Measurements from ENCODE around the gene DNAJC1. TPM values are rescaled to one million over a fixed set of nuclear protein-coding genes. Genes with fewer than 3 reads are reported as not detected.
"Not testable (repeated sequence)": the region's sequence is repeated elsewhere in the genome, so short reads cannot be mapped to it uniquely, and the experiment has no call there.

Gene DNAJC1
- total RNA-seq, 1 donor from 2014 or later = 74.7 TPM

DNA sequence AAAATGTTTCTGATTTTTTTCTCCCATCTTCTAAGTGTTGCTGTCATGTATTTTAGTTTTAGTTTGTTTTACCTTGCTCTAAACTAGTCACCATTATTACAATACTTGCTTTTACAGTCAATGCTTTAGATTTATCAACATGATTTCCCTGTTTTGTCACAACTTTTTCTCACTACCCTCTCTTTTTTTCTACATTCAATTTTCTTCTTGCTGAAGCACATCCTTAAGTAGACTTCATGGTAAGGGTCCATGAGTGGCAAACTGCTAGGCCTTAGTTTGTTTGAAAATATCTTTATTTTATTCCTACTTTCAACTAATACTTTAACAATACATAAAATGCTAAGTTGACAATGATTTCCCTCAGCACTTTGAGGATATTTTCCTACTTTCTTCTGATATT is 173.5 kb downstream of the DNAJC1 start:
- no peak for DNase-seq (ENCODE audit: low read depth)

GRCh38 chr10:21827308-21827707 is 176.2 kb downstream of the DNAJC1 start:
- DNase-seq (ENCODE audit: low read depth) = no peak

- no peak for DNase-seq (ENCODE audit: low read depth)
Measured at GRCh38 chr10:21826725-21827124, 176.8 kb downstream of the DNAJC1 start.

GRCh38 chr10:21825345-21825744 is 178.2 kb downstream of the DNAJC1 start:
- DNase-seq (ENCODE audit: low read depth) = no peak

- no peak for DNase-seq (ENCODE audit: low read depth)
Measured at GRCh38 chr10:21824409-21824808, 179.1 kb downstream of the DNAJC1 start.

DNA sequence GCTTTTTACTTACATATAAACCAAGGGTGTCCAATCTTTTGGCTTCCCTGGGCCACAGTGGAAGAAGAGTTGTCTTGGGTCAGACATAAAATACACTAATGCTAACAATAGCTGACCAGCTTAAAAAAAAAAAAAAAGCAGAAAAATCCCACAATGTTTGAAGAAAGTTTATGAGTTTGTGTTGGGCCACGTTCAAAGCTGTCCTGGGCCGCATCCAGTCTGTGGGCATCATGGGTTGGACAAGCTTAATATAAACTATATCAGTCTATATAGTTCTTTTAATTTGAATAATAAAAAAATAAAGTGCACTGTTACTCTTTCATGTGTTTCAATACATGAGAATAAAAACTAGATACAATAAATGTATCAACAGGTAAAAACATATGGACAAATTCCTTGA is 179.9 kb downstream of the DNAJC1 start:
- DNase-seq (ENCODE audit: low read depth) = no peak

- not testable (repeated sequence) for DNase-seq (ENCODE audit: low read depth)
Measured at GRCh38 chr10:21822273-21822672, 181.3 kb downstream of the DNAJC1 start.

GRCh38 chr10:21820952-21821351 is 182.6 kb downstream of the DNAJC1 start:
- DNase-seq (ENCODE audit: low read depth) = no peak

GRCh38 chr10:21818416-21818815 is 185.1 kb downstream of the DNAJC1 start:
- DNase-seq (ENCODE audit: low read depth) = not testable (repeated sequence)

DNA sequence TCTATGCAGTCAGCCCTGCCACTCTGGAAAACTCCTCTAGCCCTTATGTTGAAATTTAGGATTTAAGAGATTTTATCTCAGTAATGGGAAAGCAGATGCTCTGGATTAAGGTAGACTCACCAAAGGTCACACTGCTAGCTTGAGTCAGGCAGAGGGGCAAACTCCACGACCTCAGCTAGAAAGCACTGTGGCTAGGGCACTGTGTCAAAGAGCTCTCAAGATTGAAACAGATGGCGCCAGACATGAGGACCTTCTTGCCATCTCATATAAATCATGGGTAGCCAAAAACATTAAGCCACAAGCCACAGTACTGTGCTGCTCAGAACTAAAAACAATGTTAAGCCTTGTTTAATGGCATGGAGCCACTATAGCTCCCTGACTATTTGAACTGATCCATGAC is 188.7 kb downstream of the DNAJC1 start:
- no peak for DNase-seq (ENCODE audit: low read depth)

GRCh38 chr10:21813946-21814345 is 189.6 kb downstream of the DNAJC1 start:
- DNase-seq (ENCODE audit: low read depth) = no peak

- DNase-seq (ENCODE audit: low read depth) = no peak
Measured at GRCh38 chr10:21811245-21811585, 192.3 kb downstream of the DNAJC1 start.

DNA sequence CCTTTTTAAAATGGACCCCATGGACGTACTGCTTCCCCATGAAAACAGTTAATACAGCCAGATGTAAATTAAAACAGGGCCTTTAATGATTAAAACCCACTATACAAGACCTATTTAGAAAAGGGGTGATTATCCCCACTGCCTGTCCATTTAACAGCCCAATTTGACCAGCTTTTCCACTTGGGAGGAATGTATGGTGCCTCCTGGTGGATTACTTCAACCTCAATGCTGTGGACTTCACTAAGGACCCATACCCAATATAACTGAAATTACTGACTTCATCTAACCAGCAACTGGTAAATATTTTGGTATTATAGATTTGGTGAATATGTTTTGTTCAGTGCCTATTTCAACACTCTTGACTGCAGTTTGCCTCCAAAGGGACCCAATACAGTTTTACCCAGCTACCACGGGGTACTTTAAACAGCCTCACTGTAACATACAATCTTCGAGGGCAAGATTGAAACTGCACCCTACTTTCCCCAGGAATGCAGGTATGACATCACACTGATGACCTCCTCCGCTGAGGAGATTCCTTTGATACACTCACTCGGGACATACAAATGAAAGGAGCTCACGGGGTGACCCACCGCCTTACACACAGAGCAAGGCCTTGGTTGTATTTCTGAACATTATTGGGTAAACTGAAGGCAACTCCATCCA is 192.8 kb downstream of the DNAJC1 start:
- DNase-seq (ENCODE audit: low read depth) = no peak

GRCh38 chr10:21808550-21808949 is 195.0 kb downstream of the DNAJC1 start:
- DNase-seq (ENCODE audit: low read depth) = no peak

GRCh38 chr10:21807180-21807579 is 196.3 kb downstream of the DNAJC1 start:
- DNase-seq (ENCODE audit: low read depth) = no peak

DNA sequence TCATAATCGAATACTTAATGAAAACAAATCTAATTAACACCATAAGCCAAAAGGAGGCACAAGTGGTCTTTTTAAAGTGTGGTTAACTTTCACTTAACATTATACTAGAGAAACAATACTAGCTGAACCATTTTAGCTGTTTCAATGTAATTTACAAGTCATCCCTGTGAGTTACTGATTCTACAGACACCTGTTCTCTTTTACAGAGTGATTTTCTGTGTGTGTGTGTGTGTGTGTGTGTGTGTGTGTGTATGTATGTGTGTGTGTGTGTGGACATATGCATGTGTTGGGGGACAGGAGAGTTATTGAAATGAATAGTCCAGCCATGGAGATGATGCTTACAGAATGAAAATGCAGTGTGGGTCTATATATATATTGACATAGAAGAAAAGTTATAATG is 200.2 kb downstream of the DNAJC1 start:
- DNase-seq (ENCODE audit: low read depth) = no peak

DNA sequence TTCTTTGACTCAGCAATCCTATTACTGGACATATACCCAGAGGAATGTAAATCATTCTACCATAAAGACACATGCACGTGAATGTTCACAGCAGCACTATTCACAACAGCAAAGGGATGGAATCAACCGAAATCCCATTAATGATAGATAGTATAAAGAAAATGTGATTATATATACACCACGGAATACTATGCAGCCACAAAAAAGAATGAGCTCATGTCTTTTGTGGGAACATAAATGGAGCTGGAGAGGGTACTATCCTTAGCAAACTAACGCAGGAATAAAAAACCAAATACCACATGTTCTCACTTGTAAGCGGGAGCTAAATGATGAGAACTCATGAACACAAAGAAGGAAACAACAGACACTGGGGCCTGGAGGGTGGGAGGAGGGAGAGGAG is 201.9 kb downstream of the DNAJC1 start:
- no peak for DNase-seq (ENCODE audit: low read depth)

DNA sequence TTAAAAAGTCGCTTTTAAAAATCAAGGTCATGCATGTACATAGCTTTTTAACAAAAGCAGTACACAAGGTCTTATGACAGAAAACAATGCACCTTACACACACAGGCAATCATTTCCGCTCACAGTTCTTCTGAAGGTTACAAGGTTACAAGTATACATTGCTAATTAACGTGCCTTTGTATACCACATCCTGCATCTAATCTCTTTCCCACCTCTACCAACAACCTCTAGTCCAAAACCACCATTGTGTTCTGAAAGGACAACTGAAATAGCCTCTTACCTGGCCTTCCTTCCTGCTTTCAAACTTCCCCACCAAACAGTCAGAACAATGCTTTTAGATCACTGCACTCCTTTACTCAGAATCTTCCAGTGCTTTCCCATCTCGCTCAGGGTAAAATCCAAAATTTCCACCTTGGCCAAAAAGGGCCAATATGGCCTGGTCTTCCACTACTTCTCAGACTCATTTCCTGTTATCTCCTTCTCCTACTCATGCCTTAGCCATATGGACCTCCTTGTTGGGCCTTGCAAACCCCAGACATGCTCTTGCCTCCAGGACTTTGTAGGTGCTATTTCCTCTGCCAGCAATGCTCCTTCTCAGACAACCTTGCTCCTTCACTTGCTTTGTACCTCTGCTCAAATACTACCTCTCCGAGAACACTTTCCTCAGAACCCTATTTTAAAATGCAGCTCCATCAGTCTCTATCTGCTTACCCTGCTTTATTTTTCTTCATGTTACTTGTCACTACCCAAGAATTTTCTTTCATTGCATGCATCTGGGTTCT is 205.4 kb downstream of the DNAJC1 start:
- no peak for DNase-seq (ENCODE audit: low read depth)

DNA sequence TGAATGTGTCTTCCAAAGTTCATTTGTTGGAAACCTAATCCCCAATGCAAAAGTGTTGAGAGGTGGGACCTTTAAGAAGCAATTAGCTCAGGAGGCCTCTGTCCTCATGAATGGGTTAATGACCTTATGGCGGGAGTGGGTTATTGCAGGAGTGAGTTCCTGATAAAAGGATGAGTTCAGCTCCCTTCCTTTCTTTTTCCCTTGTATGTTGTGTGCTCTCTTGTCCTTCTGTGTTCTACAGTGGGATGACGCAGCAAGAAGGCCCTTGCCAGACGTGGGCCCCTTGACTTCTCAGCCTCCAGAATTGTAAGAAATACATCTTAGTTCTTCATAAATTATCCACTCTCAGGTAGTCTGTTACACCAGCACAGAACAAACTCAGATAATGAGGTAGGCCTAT is 206.0 kb downstream of the DNAJC1 start:
- no peak for DNase-seq (ENCODE audit: low read depth)

GRCh38 chr10:21791276-21791675 is 212.3 kb downstream of the DNAJC1 start:
- DNase-seq (ENCODE audit: low read depth) = no peak

DNA sequence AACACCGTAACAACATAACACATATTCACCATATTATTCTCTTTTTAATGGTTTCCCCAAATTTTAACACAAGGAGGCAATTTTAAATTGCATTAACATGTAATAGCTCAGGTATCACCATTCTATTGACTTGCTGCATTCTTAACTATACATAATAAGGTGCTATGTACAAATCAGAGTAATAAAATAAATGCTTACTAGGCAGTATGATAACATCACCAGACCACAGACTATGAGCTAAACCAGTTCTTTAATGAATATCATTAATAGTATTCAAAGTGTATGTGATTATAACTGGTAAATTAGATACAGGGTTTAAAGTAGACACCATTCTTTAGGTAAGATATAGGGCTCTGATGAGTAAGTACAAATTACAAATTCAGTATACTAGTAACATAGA is 226.6 kb downstream of the DNAJC1 start:
- no peak for DNase-seq (ENCODE audit: low read depth)

DNA sequence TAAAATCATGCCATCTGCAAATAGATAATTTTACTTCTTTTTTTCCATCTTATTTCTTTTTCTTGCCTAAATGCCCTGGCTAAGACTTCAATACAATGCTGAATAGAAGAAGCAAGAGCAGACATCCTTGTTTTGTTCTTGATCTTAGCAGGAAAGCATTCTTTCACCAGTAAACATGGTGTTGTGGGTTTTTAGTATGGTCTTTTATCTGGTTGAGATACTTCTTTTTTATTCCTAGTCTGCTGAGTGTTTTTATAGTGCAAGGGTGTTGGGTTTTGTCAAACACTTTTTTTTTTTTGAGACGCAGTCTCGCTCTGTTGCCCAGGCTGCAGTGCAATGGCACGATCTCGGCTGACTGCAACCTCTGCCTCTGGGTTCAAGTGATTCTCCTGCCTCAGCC is 232.3 kb downstream of the DNAJC1 start:
- no peak for DNase-seq (ENCODE audit: low read depth)

DNA sequence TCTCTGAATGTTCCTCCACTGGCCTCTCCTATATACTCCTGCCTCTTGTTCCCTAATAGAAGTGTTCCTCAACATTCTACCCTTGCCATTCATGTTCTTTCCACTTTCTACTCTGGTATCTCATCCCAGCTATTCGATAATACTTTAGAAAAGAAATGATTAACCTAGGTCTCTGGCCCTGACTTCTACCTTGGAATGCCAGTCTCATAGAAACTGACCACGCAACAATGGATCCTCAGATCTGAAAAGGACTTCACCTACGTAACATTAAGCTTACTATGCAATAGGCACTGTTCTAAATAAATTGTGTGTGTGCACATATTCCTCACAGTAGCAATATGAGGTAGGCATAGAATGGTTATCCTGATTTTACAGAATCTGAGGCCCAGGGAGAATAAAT is 234.5 kb downstream of the DNAJC1 start:
- DNase-seq (ENCODE audit: low read depth) = peak; percentile 71
